ENCODE measurements around the gene SCUBE1.

The SCUBE1 gene

GRCh38 chr22:43291381-43291780, 51.8 kb downstream of the SCUBE1 start:
- Histone ChIP-seq H3K9ac (ENCODE audit: low read length) (no peak overlapping the region), H2AFZ (ENCODE audit: insufficient read depth, low read length, poor library complexity) (no peak overlapping the region), H3K14ac (ENCODE audit: low read length) (no peak overlapping the region), H2BK12ac (ENCODE audit: low read length) (no peak overlapping the region), H3K23ac (ENCODE audit: low read length) (no peak overlapping the region), H2AK5ac (ENCODE audit: low read length) (no peak overlapping the region), H4K8ac (ENCODE audit: low read depth, low read length) (no peak overlapping the region), H3K9me3 (ENCODE audit: insufficient read depth, low read depth, low read length) (no peaks in the 10 kb centered on the region), H3K4me1 (ENCODE audit: control insufficient read depth in 1 of 2, insufficient read depth in 2 of 2, low read length in 2 of 2) (peaks cover 0 to 6% of the 10 kb centered on the region in 2 experiments), H3K18ac (ENCODE audit: low read length) (no peak overlapping the region), H4K12ac (ENCODE audit: low read depth, low read length) (no peak overlapping the region), H3K4ac (ENCODE audit: low read depth, low read length) (no peak overlapping the region), H3K36me3 (ENCODE audit: control insufficient read depth in 1 of 2, insufficient read depth in 2 of 2, low read length in 2 of 2) (no peaks in the 10 kb centered on the region), H3K4me2 (ENCODE audit: low read length) (no peak overlapping the region), H2BK120ac (ENCODE audit: insufficient read depth, low read length, poor library complexity) (no peak overlapping the region), H2BK5ac (ENCODE audit: low read depth, low read length, poor library complexity) (no peak overlapping the region), H4K91ac (ENCODE audit: low read depth, low read length) (no peak overlapping the region), H3K4me3 (ENCODE audit: low read depth, low read length) (no peak overlapping the region), H3K27ac (ENCODE audit: low read depth, low read length) (no peak overlapping the region), H3K79me2 (ENCODE audit: control insufficient read depth, insufficient read depth, low read length, poor library complexity) (no peaks in the 10 kb centered on the region), H3K27me3 (ENCODE audit: insufficient read depth, low read length) (no peaks in the 10 kb centered on the region), H3K79me1 (ENCODE audit: low read length) (no peaks in the 10 kb centered on the region)
- DNase-seq: no peak
- no CpG with 5 or more reads among the region's 14 CpGs for WGBS (ENCODE audit: extremely low coverage, insufficient coverage, insufficient read length)

- no CpG with 5 or more reads among the region's 10 CpGs for WGBS (ENCODE audit: extremely low coverage, insufficient coverage, insufficient read length)
These were observed 53.0 kb downstream of the SCUBE1 start for GRCh38 chr22:43289976-43290721.

GRCh38 chr22:43289531-43289963, 53.6 kb downstream of the SCUBE1 start:
- DNase-seq: no peak

More at GRCh38 chr22:43289976-43290721, 53.0 kb downstream of the SCUBE1 start:
- Histone ChIP-seq H3K18ac (ENCODE audit: low read length) (no peak overlapping the region), H3K9ac (ENCODE audit: low read length) (no peak overlapping the region), H3K79me2 (ENCODE audit: control insufficient read depth, insufficient read depth, low read length, poor library complexity) (no peaks in the 10 kb centered on the region), H3K4me3 (ENCODE audit: low read depth, low read length) (no peak overlapping the region), H4K91ac (ENCODE audit: low read depth, low read length) (no peak overlapping the region), H3K23ac (ENCODE audit: low read length) (no peak overlapping the region), H2BK5ac (ENCODE audit: low read depth, low read length, poor library complexity) (no peak overlapping the region), H2AFZ (ENCODE audit: insufficient read depth, low read length, poor library complexity) (no peak overlapping the region), H3K79me1 (ENCODE audit: low read length) (no peaks in the 10 kb centered on the region), H2BK12ac (ENCODE audit: low read length) (no peak overlapping the region), H2BK120ac (ENCODE audit: insufficient read depth, low read length, poor library complexity) (no peak overlapping the region), H3K27me3 (ENCODE audit: insufficient read depth, low read length) (no peaks in the 10 kb centered on the region), H4K8ac (ENCODE audit: low read depth, low read length) (no peak overlapping the region), H3K4me2 (ENCODE audit: low read length) (no peak overlapping the region), H3K36me3 (ENCODE audit: control insufficient read depth in 1 of 2, insufficient read depth in 2 of 2, low read length in 2 of 2) (no peaks in the 10 kb centered on the region), H3K4ac (ENCODE audit: low read depth, low read length) (no peak overlapping the region), H2AK5ac (ENCODE audit: low read length) (no peak overlapping the region), H3K4me1 (ENCODE audit: control insufficient read depth in 1 of 2, insufficient read depth in 2 of 2, low read length in 2 of 2) (peaks cover 0 to 6% of the 10 kb centered on the region in 2 experiments), H3K27ac (ENCODE audit: low read depth, low read length) (no peak overlapping the region), H4K12ac (ENCODE audit: low read depth, low read length) (no peak overlapping the region), H3K9me3 (ENCODE audit: insufficient read depth, low read depth, low read length) (no peaks in the 10 kb centered on the region), H3K14ac (ENCODE audit: low read length) (no peak overlapping the region)
- DNase-seq: no peak

GRCh38 chr22:43288807-43289420, 54.3 kb downstream of the SCUBE1 start:
- H2BK120ac ChIP-seq (ENCODE audit: insufficient read depth, low read length, poor library complexity): no peak overlapping the region
- no peaks in the 10 kb centered on the region for H3K79me2 ChIP-seq (ENCODE audit: control insufficient read depth, insufficient read depth, low read length, poor library complexity)
- H3K4me2 ChIP-seq (ENCODE audit: low read length): no peak overlapping the region
- no CpG with 5 or more reads among the region's 12 CpGs for WGBS (ENCODE audit: extremely low coverage, insufficient coverage, insufficient read length)
- H3K4ac ChIP-seq (ENCODE audit: low read depth, low read length): no peak overlapping the region
- H3K18ac ChIP-seq (ENCODE audit: low read length): no peak overlapping the region
- H3K9me3 ChIP-seq (ENCODE audit: insufficient read depth, low read depth, low read length): no peaks in the 10 kb centered on the region
- no peak overlapping the region for H3K4me3 ChIP-seq (ENCODE audit: low read depth, low read length)
- H3K23ac ChIP-seq (ENCODE audit: low read length): no peak overlapping the region
- H3K14ac ChIP-seq (ENCODE audit: low read length): no peak overlapping the region
- H2AK5ac ChIP-seq (ENCODE audit: low read length): no peak overlapping the region
- H4K91ac ChIP-seq (ENCODE audit: low read depth, low read length): no peak overlapping the region
- H4K12ac ChIP-seq (ENCODE audit: low read depth, low read length): no peak overlapping the region
- H3K9ac ChIP-seq (ENCODE audit: low read length): no peak overlapping the region
- no peak overlapping the region for H3K27ac ChIP-seq (ENCODE audit: low read depth, low read length)
- DNase-seq: no peak
- no peaks in the 10 kb centered on the region for H3K79me1 ChIP-seq (ENCODE audit: low read length)
- no peaks in the 10 kb centered on the region for H3K27me3 ChIP-seq (ENCODE audit: insufficient read depth, low read length)
- no peak overlapping the region for H2BK12ac ChIP-seq (ENCODE audit: low read length)
- H3K4me1 ChIP-seq (ENCODE audit: control insufficient read depth in 1 of 2, insufficient read depth in 2 of 2, low read length in 2 of 2): peaks cover 0 to 6% of the 10 kb centered on the region in 2 experiments
- H2BK5ac ChIP-seq (ENCODE audit: low read depth, low read length, poor library complexity): no peak overlapping the region
- H4K8ac ChIP-seq (ENCODE audit: low read depth, low read length): no peak overlapping the region
- H2AFZ ChIP-seq (ENCODE audit: insufficient read depth, low read length, poor library complexity): no peak overlapping the region
- H3K36me3 ChIP-seq (ENCODE audit: control insufficient read depth in 1 of 2, insufficient read depth in 2 of 2, low read length in 2 of 2): no peaks in the 10 kb centered on the region

More at GRCh38 chr22:43289531-43289963, 53.6 kb downstream of the SCUBE1 start:
- peaks cover 0 to 6% of the 10 kb centered on the region in 2 experiments for H3K4me1 ChIP-seq (ENCODE audit: control insufficient read depth in 1 of 2, insufficient read depth in 2 of 2, low read length in 2 of 2)
- no peak overlapping the region for H3K23ac ChIP-seq (ENCODE audit: low read length)
- H3K4me2 ChIP-seq (ENCODE audit: low read length): no peak overlapping the region
- no peaks in the 10 kb centered on the region for H3K27me3 ChIP-seq (ENCODE audit: insufficient read depth, low read length)
- WGBS (ENCODE audit: extremely low coverage, insufficient coverage, insufficient read length): no CpG with 5 or more reads among the region's 13 CpGs
- H3K79me2 ChIP-seq (ENCODE audit: control insufficient read depth, insufficient read depth, low read length, poor library complexity): no peaks in the 10 kb centered on the region
- no peak overlapping the region for H3K9ac ChIP-seq (ENCODE audit: low read length)
- no peak overlapping the region for H3K18ac ChIP-seq (ENCODE audit: low read length)
- H4K91ac ChIP-seq (ENCODE audit: low read depth, low read length): no peak overlapping the region
- no peaks in the 10 kb centered on the region for H3K9me3 ChIP-seq (ENCODE audit: insufficient read depth, low read depth, low read length)
- no peaks in the 10 kb centered on the region for H3K36me3 ChIP-seq (ENCODE audit: control insufficient read depth in 1 of 2, insufficient read depth in 2 of 2, low read length in 2 of 2)
- no peak overlapping the region for H4K8ac ChIP-seq (ENCODE audit: low read depth, low read length)
- H4K12ac ChIP-seq (ENCODE audit: low read depth, low read length): no peak overlapping the region
- no peak overlapping the region for H2BK5ac ChIP-seq (ENCODE audit: low read depth, low read length, poor library complexity)
- no peak overlapping the region for H2AK5ac ChIP-seq (ENCODE audit: low read length)
- H2BK12ac ChIP-seq (ENCODE audit: low read length): no peak overlapping the region
- H3K4me3 ChIP-seq (ENCODE audit: low read depth, low read length): no peak overlapping the region
- no peaks in the 10 kb centered on the region for H3K79me1 ChIP-seq (ENCODE audit: low read length)
- no peak overlapping the region for H3K14ac ChIP-seq (ENCODE audit: low read length)
- H3K4ac ChIP-seq (ENCODE audit: low read depth, low read length): no peak overlapping the region
- no peak overlapping the region for H2BK120ac ChIP-seq (ENCODE audit: insufficient read depth, low read length, poor library complexity)
- no peak overlapping the region for H2AFZ ChIP-seq (ENCODE audit: insufficient read depth, low read length, poor library complexity)
- no peak overlapping the region for H3K27ac ChIP-seq (ENCODE audit: low read depth, low read length)
